NCI-H2196 treated with DMSO at 0.1 percent for 48 hours (cell line): ENCODE measurements around the gene SPRTN.

ENCODE experiments used
- DNase-seq: peaks from one replicate; lab custom pipeline; 2025; ENCODE audit not compliant: unreplicated experiment; lab: John Stamatoyannopoulos, UW

SPRTN gene, protein sequence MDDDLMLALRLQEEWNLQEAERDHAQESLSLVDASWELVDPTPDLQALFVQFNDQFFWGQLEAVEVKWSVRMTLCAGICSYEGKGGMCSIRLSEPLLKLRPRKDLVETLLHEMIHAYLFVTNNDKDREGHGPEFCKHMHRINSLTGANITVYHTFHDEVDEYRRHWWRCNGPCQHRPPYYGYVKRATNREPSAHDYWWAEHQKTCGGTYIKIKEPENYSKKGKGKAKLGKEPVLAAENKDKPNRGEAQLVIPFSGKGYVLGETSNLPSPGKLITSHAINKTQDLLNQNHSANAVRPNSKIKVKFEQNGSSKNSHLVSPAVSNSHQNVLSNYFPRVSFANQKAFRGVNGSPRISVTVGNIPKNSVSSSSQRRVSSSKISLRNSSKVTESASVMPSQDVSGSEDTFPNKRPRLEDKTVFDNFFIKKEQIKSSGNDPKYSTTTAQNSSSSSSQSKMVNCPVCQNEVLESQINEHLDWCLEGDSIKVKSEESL

DNA sequence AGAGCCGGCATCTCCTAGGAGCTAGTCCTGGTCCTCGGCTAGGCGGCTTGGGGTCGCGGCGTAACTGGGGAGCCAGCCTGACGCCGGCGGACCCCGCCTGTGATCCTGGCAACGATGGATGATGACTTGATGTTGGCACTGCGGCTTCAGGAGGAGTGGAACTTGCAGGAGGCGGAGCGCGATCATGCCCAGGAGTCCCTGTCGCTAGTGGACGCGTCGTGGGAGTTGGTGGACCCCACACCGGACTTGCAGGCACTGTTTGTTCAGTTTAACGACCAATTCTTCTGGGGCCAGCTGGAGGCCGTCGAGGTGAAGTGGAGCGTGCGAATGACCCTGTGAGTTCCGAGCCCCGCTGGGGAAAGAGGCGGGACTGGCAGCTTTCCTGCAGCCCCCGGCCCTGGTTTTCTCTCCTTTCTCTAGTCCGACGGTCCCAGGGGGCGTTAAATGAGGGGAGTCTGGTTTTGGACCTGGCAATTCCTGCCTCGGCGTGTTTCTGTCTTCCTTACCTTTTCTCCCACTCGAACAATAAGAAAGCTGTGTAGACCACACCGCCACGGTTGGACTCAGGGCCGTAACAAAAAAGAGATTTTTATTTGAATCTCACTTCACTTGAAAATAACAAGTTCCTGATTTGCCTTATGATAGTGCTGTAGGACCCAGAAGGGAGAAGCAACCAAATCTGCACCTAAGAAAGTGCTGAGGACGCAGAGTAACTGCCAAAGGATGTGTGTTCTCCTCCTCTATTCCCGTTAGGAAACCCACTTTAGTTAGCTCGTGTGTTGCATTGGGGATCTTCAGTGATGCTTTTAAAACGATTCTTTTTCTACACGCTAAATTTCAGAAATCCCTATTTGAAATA, at the start of gene SPRTN:
TSS of gene SPRTN (plus strand) at position 24 of the 859 bp plus-strand sequence. CDS start at position 115, 91 bp downstream.
- no peak for DNase-seq

DNA sequence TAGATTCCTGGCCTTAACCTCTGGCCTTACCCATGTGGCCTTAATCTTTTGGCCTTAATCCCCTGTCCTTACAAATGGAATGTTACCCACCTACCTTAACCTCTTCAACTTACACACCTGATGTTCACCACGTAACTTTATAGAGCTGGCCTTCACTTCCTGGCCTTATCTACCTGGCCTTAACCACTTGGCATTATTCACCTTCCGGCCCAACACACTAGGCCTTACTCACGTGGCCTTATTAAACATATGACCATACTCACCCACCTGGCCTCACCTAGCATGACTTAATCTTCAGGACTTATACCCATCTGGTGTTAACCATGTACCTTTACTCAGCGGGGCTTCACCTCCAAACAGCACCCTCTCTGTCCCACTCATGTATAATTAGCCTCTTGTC, 42.2 kb upstream of the SPRTN start:
- DNase-seq = no peak

DNA sequence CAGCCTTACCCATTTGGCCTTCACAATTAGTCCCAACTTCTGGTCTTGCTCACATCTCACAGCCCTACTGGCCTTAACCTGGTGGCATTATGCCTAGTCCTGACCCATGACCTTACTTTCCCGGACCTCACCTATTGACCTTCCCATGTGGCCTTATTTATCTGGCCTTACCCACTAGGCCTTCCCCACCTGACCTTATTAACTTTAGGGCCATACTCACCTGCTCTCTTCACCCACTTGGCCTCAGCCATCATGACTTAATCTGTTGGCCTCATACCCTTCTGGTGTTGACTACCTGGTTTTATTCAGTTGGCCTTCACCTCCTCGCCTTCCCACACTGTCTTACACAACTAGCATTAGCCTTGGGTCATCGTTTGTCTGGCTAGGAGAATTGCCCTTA, 36.1 kb upstream of the SPRTN start:
- DNase-seq = no peak

DNA sequence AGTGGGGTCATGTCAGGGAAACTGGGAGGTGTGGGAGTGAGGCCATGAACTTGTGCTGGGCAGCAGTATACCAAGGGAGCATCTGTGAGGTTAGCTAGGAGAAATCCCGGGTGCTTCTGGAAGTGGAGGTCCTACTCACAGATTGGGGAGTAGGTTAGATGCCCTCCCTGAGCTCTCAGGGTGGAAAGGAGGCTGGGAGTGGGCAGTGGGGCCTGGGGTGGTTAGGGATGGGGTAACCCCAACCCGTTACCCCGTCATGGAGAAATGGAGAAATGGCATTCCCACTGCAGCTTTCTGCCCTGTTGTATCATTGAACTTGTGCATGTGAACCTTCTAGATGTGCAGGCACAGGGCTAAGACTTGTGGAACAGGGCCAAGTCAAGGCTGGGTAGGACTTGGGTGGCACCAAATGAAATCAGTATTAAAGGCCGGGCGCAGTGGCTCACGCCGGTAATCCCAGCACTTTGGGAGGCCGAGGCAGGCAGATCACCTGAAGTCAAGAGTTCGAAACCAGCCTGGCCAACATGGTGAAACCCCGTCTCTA, 27.6 kb upstream of the SPRTN start:
- no peak for DNase-seq

DNA sequence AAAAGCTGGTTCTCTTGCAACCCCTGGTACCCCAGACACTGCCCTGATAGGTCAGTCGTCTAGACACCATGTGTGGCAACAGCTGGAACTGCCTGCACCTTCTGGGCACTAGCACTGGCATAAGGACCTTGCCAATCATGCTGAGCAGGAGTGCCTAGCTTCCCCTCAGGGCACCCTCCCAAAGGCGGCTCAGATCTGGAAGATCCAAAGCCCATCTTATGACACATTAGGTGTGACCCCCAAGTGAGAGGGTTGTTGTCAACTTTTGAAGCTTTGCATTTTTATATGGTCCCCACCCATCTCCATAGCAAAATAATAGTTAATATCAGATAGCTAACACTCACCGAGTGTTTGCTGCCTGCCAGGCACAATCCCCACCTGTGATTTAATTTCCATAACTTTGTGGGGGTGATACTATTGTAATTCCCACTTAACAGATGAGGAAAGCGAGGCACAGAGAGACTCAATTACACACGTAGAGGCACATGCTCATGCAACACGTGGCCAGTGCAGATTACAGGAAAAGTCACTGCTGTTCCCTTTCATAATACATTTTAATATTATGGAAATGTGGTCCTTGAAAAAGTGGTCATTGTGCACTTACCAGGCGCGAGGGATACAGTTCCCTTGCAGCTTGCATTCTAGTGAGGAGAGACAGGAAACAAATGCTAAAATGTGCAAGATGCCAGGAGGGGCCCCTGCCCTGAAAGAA, 26.2 kb upstream of the SPRTN start:
- no peak for DNase-seq

DNA sequence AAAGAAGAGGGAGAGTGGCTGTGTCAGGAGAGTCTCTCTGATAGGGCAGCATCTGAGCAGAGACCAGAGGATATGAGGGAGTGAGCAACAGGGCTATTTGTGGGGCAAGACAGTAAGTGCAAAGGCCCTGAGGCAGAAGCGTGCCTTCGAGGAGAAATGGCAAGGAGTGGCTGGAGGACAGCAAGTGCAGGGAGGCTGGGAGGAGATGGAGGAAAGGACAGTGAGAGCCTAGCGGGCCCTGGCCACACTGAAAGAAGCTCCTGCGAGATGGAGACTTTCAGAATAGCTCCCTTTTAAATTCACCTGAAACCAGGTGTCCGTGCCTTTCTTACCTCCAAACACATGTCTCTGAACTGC, 25.7 kb upstream of the SPRTN start:
- DNase-seq = no peak

DNA sequence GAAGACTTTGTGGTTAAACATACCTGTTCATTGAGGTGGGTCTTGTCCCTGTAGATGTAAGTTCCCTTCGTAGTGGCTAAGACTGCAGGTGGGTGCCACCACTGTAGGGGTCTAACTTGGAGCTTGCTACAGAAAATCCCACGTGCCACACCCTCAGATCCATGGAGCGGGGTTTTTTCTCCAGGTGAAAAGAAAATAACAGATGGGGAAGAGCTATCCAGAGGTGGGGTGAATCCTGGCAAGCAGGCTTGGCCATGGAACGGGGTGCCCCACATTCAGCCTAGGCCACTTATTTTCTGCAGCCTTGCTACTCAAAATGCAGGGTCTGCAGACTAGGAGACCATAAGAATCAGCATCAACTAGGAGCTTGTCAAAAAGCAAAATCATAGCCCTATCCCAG, 24.4 kb upstream of the SPRTN start:
- no peak for DNase-seq

DNA sequence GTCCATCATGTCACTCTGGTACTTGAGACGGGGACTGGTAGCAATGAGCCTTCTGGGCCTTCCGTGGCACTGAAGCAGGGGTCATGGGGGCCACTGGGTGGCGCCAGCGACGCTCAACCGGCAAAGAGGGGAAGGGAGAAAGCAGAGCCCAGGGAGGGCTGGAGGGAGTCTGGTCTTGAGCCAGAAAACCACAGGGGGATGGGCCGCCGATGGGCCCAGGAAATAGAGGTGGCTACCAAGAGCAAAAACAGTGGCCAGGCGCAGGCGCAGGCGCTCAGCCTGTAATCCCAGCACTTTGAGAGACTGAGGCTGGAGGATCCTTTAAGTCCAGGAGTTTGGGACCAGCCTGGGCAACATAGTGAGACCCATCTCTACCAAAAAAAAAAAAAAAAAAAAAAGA, 22.2 kb upstream of the SPRTN start:
- no peak for DNase-seq

DNA sequence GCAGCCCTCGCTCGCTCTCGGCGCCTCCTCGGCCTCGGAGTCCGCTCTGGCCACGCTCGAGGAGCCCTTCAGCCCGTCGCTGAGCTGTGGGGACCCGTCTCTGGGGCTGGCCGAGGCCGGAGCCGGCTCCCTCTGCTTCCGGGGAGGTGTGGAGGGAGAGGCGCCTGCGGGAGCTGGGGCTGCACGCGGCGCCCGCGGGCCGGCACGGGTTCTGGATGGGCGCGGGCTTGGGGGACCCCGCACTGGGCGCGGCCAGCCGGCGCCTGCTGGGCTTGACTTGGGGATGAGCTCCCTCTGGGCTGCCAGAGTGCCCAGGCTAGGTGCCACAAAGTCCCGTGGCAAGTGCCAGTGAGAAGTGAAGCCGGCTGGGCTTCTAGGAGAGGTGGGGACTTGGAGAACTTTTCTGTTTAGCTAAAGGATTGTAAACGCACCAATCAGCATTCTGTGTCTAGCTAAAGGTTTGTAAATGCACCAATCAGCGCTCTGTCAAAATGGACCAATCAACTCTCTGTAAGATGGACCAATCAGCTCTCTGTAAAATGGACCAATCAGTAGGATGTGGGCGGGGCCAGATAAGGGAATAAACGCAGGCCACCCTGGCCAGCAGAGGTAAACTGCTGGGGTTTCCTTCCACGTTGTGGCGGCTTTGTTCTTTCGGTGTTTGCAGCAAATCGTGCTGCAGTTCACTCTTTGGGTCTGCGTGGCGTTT, 20.6 kb upstream of the SPRTN start:
- no peak for DNase-seq

DNA sequence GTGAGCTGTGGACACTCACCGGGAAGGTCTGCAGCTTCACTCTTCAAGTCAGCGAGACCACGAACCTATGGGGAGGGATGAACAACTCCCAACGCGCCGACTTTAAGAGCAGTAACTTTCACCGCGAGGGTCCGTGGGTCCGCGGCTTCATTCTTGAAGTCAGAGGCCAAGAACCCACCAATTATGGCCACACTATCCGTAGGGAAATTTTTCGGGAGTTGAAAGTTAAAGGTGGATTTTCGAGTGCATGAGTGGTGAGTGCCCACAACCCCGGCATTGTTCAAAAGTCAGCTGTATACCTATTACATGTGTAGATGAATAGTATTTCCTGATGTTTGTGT, 20.1 kb upstream of the SPRTN start:
- no peak for DNase-seq

DNA sequence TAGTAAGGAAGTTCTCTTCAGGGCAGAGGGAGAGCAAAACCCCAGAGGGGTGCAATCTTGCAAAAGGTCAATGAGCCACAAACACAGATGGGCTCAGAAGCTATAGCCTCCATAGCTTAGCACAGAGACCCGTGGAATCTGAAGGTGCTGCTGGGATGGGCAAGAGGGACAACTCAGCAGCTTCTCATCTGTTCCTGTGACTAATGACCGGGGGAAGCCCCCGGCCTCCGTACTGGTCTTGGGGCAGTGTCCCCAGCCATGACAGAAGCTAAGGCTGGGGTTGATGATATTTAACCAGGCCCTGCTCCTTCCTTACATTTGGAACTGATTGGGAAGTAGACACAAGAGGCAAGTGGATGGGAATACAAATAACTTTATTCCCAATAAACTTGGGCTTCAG, 19.5 kb upstream of the SPRTN start:
- DNase-seq = no peak

DNA sequence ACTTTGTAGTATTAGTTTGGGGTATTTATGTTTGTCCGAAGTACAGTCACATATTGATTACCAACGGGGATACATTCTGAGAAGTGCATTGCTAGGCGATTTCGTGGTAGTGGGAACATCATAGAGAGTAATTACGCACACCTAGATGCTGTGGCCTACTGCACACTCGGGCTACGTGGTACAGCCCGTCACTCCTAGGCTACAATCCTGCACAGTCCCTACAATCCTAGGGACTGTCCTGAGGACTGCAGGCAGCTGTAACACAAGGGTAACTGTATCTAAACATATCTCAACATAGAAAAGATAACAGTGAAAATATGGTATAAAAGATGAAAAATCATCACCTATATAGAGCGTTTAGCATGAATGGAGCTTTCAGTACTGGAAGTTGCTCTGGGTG, 19.0 kb upstream of the SPRTN start:
- DNase-seq = no peak

DNA sequence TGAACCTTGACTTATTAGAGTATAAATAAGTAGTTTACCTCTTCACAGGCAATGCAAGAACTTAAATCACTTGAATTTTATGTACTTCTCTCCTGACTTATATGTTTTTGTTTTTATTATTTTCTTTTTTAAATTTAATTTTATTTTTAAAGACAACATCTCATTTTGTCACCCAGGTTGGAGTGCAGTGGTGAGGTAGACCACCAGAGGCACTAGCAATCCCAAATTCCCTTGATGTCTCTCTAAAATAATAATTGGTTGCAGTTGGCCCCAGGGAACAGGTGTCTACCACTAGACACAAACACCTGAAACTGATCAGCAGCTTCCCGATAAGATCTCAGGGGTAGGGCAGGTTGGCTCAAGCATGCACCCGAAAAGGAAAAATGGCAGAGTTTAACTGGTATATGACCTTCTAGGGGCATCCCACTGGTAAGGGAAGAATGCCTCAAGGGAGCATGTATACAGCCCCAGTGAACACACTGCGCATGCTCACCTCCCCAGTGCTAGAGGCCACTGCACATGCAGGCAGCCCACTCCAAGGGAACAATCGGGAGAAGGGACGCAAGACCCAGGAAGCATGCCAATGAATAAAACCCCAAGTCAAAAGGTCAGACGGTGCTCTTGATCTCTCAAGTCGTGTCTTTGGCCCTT, 15.1 kb upstream of the SPRTN start:
- DNase-seq = no peak

DNA sequence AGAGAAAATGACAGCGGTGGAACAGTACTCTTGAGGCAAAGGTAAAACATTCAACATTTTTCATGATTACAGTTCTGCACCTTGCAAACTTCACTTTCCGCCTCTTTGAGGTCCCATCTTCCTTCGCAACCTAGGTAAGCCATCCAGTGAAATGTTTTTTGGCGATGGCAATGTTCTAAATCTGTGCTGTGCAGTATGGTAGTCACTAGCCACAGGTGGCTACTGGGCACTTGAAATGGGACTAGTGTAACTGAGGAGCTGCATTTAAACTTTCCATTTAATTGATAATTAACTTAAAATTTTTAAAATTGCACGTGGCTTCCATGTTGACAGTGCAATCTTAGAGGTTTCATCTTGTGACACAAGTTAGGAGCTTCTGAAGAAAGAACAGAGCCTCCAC, 13.4 kb upstream of the SPRTN start:
- DNase-seq = no peak

DNA sequence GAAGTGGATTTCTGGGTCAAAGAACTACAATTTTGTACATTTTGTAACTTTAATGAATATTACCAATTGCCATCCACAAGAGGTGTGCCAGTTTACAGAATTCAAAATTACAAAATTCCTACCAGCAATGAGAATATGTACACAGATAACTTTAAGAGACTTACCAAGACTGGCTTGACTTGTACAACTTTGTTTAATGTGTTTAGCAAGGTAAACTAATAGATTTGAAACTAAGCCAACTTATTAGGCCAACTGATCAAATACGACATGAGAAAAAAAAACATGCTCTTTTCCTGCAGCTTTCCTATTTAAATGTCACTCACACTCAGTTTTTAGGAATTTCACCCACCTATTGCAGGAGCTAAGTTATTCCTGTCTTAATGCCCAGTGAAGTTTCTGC, 11.8 kb upstream of the SPRTN start:
- DNase-seq = no peak

DNA sequence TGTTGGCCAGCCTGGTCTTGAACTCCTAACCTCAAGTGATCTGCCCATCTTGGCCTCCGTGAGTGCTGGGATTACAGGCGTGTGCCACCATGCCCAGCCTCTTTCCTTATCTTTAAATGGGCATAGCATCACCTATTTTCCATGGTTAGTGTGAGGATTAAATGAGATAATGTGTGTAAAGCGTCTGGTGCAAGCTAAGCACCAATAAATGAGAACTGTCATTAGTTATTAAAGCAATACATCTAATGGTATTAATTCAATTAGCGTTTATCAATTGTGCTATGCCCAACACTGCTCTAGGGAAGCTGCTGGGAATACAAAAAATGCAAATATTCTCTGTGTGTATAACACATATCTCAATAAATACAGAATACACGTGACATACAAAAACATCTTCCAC, 10.5 kb upstream of the SPRTN start:
- DNase-seq = no peak

DNA sequence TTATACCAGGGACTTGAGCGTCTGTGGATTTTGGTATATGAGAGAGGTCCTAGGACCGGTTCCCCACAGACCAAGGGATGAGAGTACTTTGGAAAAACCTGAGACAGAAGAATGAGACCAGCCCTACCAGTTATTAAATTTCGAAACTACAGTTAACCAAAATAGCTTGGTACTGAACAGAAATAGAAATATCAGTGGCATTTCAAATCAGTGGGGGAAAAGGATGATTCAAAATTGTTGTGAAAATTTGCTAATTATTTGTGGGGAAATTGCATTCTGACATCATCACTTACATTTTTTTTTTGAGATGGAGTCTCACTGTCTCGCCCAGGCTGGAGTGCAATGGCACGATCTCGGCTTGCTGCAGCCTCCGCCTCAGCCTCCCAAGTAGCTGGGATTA, 8.6 kb upstream of the SPRTN start:
- no peak for DNase-seq

DNA sequence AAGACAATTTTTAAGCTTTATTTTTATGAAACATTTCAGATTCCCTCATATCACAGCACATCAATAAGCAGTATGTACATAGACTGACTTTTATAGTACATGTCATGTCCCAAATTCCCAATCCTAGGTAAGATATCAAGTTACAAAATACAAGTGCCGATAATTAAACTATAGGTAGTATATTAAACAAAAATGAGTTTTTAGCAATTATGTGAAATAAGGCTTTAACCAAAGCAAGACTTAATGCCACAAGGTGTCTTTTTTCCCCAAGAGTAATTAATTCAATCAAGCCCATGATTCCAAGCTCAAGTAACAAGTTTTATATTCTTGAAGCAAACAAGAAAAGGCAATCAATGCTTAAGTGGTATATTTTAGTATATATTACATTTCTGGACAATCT, 5.3 kb upstream of the SPRTN start:
- DNase-seq = no peak

DNA sequence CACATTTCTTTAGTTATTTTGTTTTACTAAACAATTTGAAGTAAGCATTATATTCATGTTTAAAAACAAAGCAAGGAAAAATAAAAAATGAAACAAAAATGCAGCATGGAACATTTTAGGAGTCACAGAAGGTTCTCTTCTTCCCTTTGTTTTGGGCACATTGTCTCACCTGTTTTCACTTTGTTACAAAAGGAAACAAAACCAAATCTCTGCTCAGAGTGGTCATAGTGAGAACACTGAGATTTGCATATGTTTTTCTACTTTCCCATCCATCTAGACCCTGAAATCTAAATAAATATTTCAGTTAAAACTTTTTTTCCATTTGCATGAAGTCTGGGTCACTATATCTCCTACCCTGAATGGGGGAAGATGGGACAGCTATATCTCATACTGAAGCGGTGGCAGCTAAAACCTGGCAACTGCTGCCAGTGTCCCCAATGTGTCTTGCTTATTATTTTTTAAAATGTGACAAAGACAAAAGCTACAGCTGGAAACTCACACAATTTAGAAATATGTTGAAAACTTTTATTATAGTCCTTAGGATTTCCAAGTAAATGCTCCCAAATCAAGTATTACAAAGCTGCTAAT, 3.9 kb upstream of the SPRTN start:
- no peak for DNase-seq

DNA sequence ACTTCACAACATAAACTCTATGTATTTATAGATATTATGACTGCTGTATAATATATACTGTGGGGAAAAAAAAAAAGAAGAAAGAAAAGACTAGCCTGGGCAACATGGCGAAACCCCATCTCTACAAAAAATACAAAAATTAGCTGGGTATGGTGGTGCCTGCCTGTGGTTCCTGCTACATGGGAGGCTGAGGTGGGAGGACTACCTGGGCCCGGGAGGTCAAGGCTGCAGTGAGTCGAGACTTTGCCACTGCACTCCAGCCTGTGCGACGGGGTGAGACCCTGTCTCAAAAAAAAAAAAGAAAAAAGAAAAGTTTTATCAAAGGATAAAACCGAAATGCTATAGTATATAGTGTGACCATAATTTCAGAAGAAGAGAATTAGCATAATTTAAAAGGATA, 3.1 kb upstream of the SPRTN start:
- DNase-seq = no peak
